BE2C (cell line): ENCODE data around the gene VTI1B.

Experiments
- DNase-seq: peaks from one replicate; pipeline ENCODE4 v3.0.0-alpha.2; 2020
- H3K27me3 ChIP-seq: fragments of 250-450 bp; sonication (Bioruptor Pico); 2 replicates; pipeline ENCODE4 v1.5.1; 2020; ENCODE audit warnings: mild to moderate bottlenecking
- H3K36me3 ChIP-seq: fragments of 250-450 bp; sonication (Bioruptor Pico); 2 replicates; pipeline ENCODE4 v1.5.1; 2020; ENCODE audit warnings: mild to moderate bottlenecking
- H3K4me1 ChIP-seq: fragments of 250-450 bp; sonication (Bioruptor Pico); 2 replicates; pipeline ENCODE4 v1.5.1; 2020
- H3K4me3 ChIP-seq: 2 replicates; pipeline ENCODE4 v1.5.1; 2011; ENCODE audit warnings: low read depth, low read length
- H3K9me3 ChIP-seq: fragments of 250-450 bp; sonication (Bioruptor Pico); 2 replicates; pipeline ENCODE4 v1.5.1; 2020
- CTCF ChIP-seq: IDR thresholded peaks from 2 replicates; pipeline ENCODE4 v1.5.1; 2012; ENCODE audit warnings: mild to moderate bottlenecking, low read depth, low read length

VTI1B gene

GRCh38 chr14:67650694-67651093, 23.7 kb downstream of the VTI1B start:
- no peak for TF ChIP-seq CTCF
- Histone ChIP-seq H3K9me3 (no peaks in the 10 kb centered on the region), H3K27me3 (no peaks in the 10 kb centered on the region), H3K36me3 (peaks cover 49% of the 10 kb centered on the region), H3K4me1 (no peaks in the 10 kb centered on the region), H3K4me3 (no peak overlapping the region)
- no peak for DNase-seq

- no peaks in the 10 kb centered on the region for H3K4me1 ChIP-seq
- no peaks in the 10 kb centered on the region for H3K27me3 ChIP-seq
- H3K36me3 ChIP-seq = peaks cover 47% of the 10 kb centered on the region
- TF ChIP-seq CTCF = no peak
- no peak overlapping the region for H3K4me3 ChIP-seq
- no peaks in the 10 kb centered on the region for H3K9me3 ChIP-seq
- DNase-seq = no peak
Measured at GRCh38 chr14:67650151-67650550, 24.3 kb downstream of the VTI1B start.

- Histone ChIP-seq H3K9me3 (no peaks in the 10 kb centered on the region), H3K4me1 (no peaks in the 10 kb centered on the region), H3K4me3 (no peak overlapping the region), H3K36me3 (peaks cover 14% of the 10 kb centered on the region), H3K27me3 (no peaks in the 10 kb centered on the region)
- DNase-seq = no peak
- TF ChIP-seq CTCF = no peak
Measured at GRCh38 chr14:67646131-67646530, 28.3 kb downstream of the VTI1B start.

GRCh38 chr14:67645414-67645813, 29.0 kb downstream of the VTI1B start:
- H3K27me3 ChIP-seq = no peaks in the 10 kb centered on the region
- H3K36me3 ChIP-seq = peaks cover 7% of the 10 kb centered on the region
- H3K4me3 ChIP-seq = no peak overlapping the region
- no peak for TF ChIP-seq CTCF
- DNase-seq = no peak
- H3K4me1 ChIP-seq = no peaks in the 10 kb centered on the region
- no peaks in the 10 kb centered on the region for H3K9me3 ChIP-seq

- Histone ChIP-seq H3K4me3 (no peak overlapping the region), H3K36me3 (no peaks in the 10 kb centered on the region; the same call in 1 of the 2 replicates), H3K4me1 (no peaks in the 10 kb centered on the region), H3K27me3 (no peaks in the 10 kb centered on the region), H3K9me3 (no peaks in the 10 kb centered on the region)
- DNase-seq = no peak
- TF ChIP-seq CTCF = no peak
Measured at GRCh38 chr14:67644428-67644827, 30.0 kb downstream of the VTI1B start.

GRCh38 chr14:67643713-67644112, 30.7 kb downstream of the VTI1B start:
- no peaks in the 10 kb centered on the region for H3K27me3 ChIP-seq
- no peak for TF ChIP-seq CTCF
- no peaks in the 10 kb centered on the region for H3K36me3 ChIP-seq
- no peaks in the 10 kb centered on the region for H3K4me1 ChIP-seq
- DNase-seq = no peak
- no peak overlapping the region for H3K4me3 ChIP-seq
- H3K9me3 ChIP-seq = no peaks in the 10 kb centered on the region
